Brain pericyte (primary cell): ENCODE measurements around the gene ACOX1.
A peak's percentile ranks its signal among the peaks of the same experiment; 100 is the strongest.

Source experiments
- DNase-seq: peaks from one replicate; pipeline ENCODE4 v3.0.0-alpha.2; 2012; ENCODE audit warnings: low read depth, low spot score

Gene ACOX1

DNA sequence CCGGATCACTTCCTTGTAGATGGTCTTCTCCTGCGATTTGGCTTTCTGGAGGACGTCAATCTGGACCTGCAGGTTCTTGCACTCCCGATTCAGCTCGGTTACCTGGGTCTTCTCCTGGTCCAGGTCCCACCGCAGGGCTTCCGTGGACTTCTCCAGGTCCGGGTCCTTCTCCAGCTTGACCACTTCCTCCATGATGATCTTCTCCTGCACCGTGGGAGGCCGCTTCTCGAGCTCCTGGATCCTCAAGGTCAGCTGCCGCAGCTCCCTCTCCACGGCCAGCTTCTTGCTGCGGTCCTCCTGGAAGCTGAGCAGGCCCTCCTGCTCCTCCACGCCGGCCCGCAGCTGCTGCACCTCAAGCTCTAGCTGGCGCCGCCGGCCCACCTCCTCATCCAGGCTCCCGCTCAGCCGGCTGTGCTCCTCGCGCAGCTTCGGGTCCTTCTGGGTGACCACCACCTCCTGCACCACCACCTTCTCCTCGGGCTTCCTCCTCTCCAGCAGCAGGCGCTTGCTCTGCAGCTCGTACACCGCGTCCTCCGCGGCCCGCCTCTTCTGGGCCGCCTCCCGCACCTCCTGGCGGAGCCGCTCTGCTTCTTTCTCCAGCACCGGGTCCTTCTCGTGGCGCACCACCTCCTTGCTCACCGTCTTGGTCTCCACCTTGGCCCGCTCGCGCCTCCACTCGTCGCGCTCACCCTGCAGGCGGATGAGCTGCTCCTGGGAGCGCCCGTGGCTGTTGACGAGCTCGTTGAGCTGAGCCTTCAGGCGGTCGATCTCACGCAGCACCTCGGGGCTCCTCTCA lies 29.9 kb upstream of the ACOX1 start:
- DNase-seq: no peak

- no peak for DNase-seq
These were observed 29.2 kb upstream of the ACOX1 start for GRCh38 chr17:76008208-76008607.

DNA sequence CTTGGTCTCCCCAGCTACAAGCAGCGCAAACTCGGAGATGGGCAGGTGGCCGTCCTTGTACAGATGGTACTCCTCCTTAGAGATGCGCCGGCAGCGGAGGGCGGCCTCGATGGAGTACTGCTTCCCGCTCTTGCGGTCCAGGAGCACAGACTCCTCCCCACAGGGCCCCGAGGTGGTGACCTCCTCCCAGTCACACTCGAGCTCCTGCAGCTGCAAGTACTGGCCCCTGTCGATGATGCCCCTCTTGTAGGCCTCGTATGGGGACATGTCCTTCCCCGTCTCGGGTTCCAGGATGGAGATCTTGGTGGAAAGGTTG lies 28.8 kb upstream of the ACOX1 start:
- no peak for DNase-seq

GRCh38 chr17:76007131-76007849 lies 28.3 kb upstream of the ACOX1 start:
- no peak for DNase-seq

- peak; percentile 36 for DNase-seq
These were observed 26.5 kb upstream of the ACOX1 start for GRCh38 chr17:76005263-76006149.

DNA sequence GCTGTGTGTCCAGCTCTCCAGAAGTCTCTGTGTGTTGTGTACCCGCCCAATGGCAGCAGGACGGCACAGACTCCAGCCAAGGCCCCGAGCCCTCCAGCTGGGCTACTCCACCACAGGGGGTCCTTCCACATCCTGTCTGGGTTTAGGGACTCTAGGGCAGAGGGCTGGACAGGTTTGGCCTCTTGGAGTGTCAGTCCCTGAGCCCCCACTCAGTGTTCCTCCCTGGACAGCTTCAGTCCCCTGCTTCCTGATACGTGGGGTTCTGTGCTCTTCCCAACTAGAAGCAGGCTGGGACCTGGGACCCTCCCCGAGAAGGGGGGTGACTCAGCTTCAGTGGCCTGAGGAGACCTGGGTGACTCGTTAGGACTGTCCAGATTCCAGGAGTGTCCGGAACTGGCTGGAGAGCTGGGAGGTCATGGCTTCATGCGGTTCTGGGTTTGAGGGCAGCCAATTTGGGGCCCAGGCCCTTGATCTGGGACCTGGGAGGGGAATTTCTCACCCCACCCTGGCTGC lies 25.8 kb upstream of the ACOX1 start:
- no peak for DNase-seq

DNA sequence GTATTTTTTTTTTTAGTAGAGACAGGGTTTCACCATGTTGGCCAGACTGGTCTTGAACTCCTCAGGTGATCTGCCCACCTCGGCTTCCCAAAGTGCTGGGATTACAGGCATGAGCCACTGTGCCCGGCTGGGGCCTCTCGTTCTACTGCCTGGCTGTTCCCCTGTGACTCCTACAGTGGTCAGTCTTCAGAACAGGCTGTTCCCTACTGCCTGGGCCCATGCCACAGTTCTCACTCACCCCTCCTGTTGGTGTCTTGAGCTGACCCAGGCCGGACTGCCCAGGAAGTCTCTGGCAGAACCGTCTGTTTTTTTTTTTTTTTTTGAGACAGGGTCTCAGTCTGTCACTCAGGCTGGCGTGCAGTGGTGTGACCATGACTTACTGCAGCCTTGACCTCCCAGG lies 24.9 kb upstream of the ACOX1 start:
- no peak for DNase-seq

DNA sequence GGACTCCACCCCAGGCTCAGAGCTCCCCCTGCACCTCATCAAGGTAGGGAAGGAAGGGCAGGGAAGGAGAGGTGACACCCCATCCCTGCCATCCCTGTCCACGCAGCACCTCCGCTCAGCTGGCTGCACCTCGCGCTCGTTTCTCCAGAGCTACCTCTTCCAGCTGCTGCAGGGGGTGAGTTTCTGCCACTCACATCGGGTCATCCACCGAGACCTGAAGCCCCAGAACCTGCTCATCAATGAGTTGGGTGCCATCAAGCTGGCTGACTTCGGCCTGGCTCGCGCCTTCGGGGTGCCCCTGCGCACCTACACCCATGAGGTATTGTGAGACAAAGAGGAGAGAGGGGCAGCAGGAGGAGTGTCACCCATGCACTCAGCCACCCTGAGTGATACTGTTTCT lies 23.1 kb upstream of the ACOX1 start:
- no peak for DNase-seq

GRCh38 chr17:76000755-76001521 lies 22.0 kb upstream of the ACOX1 start, which contains the start of gene CDK3:
Gene CDK3 (plus strand): TSS chr17:76000855. CDS start chr17:76001426, 571 bp downstream.
- DNase-seq: no peak

DNA sequence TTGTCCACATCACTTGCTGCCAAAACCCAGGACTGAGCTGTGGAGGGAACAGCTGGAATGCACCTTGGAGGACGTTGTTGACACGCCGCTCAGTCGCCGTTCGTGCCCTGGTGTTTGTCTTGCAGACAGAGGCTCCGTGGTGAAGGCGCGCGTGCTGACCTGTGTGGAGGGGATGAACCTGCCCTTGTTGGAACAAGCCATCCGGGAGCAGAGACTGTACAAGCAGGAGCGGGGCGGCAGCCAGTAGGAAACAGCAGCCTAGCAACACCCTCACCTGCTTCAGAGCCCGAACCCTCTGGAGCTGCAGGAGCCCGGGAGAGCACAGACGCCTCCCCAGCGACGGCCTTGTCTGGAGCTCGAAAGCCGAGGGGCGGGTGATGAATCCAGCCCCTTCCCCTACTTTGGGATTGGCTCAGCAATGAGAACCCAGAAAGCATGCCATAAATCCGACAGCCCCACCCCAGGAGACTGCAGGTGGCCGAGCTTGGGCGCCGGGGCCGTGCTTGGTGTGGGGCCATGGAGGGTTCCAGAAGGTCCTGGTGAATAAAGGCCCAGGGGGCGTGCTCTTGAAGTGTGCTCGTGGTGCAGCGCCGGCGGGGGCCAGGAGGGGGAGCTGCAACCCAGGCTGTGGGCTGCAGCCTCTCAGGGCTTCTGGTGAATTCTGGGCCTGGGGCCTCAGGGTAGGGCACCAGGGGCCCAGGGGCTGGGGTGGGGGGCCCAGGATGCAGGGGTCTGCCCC lies 21.2 kb upstream of the ACOX1 start:
- DNase-seq: no peak

- DNase-seq: no peak
These were observed 19.4 kb upstream of the ACOX1 start for GRCh38 chr17:75998327-75998795.

- DNase-seq: no peak
These were observed 18.0 kb upstream of the ACOX1 start for GRCh38 chr17:75996665-75997590.

GRCh38 chr17:75995385-75995925 lies 16.5 kb upstream of the ACOX1 start:
- DNase-seq: no peak

DNA sequence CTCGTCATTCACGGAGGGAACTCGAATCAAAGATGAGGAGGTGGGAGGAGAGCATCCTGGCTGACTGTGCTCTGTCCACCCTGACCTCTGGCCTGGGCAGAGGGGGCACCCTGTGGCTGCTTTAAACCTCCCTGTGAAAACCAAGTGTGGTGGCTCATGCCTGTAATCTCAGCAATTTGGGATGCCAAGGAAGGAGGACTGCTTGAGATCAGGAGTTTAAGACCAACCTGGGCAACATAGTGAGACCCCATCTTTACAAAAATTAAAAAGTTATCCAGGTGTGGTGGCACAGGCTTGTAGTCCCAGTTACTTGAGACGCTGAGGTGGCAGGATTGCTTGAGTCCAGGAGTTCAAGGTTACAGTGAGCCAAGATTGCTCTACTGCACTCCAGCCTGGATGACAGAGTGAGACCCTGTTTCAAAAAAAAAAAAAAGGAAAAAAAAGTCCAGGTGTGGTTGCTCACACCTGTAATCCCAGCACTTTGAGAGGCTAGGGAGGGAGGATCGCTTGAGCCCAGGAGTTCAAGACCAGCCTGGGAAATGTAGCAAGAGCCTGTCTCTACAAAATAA lies 15.9 kb upstream of the ACOX1 start:
- no peak for DNase-seq

DNA sequence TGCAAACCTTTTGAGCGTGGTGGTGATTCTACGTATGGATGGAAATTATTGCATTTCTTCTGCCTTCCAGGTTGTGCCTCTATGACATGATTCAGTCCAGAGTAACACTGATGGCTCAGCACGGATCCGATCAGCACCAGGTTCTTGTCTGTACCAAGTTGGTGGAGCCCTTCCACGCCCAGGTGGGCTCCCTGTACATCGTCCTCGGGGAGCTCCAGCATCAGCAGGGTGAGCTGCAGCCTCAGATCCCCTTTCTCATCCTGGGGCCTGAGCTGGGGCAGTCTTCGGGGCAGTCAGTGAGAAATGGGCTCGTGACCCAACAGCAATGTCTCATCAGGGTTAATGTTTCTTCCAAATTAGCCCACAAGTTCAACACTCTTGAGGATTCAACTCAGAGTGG lies 12.4 kb upstream of the ACOX1 start:
- no peak for DNase-seq

DNA sequence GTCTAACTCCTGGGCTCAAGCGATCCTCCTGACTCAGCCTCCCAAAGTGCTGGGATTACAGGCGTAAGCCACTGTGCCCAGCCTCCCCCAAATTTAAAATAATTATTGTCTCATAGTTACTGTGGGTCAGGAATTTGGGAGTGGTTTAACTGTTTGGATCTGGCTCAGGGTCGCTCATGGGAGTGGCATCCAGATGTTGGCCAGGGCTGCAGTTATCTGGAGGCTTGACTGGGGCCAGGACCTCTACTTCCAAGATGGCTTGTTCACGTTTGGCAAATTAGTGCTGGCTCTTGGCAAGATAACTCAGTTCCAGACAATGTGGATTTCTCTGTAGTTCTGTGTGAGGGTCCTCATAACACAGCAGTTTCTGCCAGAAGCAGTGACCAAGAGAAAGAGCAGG lies 8.1 kb upstream of the ACOX1 start:
- no peak for DNase-seq

- DNase-seq: no peak
These were observed 7.0 kb upstream of the ACOX1 start for GRCh38 chr17:75985986-75986385.

DNA sequence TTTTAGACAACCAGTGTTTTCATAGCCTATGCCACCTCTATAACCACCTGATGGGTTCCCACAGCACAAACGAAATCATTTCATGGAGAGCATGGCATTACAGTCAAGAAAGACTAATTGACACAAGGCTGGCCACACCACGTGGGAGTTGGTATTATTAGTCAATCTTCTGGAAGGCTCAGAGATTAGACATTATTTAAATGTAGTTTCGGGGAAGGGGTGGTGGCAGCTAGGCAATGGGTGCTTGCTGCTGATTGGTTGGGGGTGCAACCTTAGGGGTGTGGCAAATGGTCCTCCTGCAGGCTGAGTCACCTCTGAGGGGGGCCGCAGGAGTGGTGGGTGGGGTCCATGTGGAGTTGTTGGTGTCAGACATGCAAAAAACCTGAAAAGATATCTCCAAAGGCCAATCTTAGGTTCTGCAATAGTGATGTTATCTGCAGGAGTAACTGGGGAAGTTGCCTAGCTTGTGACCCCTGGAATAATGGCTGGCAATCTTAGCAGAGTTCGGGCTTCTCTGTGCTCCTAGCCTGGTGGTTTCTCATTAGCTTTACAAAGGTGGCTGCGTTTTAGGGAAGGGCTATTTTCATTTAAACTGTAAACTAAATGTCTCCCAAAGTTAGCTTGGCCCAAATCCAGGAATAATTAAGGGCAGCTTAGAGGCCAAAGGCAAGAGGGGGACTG lies 4.7 kb upstream of the ACOX1 start:
- DNase-seq: no peak
